NCI-H345 treated with DMSO at 0.1 percent for 48 hours (cell line): ENCODE measurements around the gene GTF3C6.
"Not testable (repeated sequence)": the region's sequence is repeated elsewhere in the genome, so short reads cannot be mapped to it uniquely, and the experiment has no call there.

ENCODE experiments used
- DNase-seq: peaks from one replicate; lab custom pipeline; 2025; ENCODE audit not compliant: unreplicated experiment; lab: John Stamatoyannopoulos, UW

GTF3C6 gene

GRCh38 chr6:110958329-110959192 lies at the start of gene GTF3C6:
TSS of gene GTF3C6 (plus strand) at chr6:110958706. CDS start at chr6:110958770, 64 bp downstream.
- DNase-seq = peak; percentile 88

- no peak for DNase-seq
These were observed 27.7 kb upstream of the GTF3C6 start for GRCh38 chr6:110930781-110931180.

GRCh38 chr6:110933912-110934311 lies 24.6 kb upstream of the GTF3C6 start:
- DNase-seq = no peak

- DNase-seq = no peak
These were observed 24.1 kb upstream of the GTF3C6 start for GRCh38 chr6:110934381-110934898.

- no peak for DNase-seq
These were observed 23.3 kb upstream of the GTF3C6 start for GRCh38 chr6:110935171-110935570.

GRCh38 chr6:110938171-110938570 lies 20.3 kb upstream of the GTF3C6 start:
- DNase-seq = no peak

- no peak for DNase-seq
These were observed 18.9 kb upstream of the GTF3C6 start for GRCh38 chr6:110939429-110940200.

GRCh38 chr6:110944681-110945151 lies 13.8 kb upstream of the GTF3C6 start:
- DNase-seq = no peak

- DNase-seq = no peak
These were observed 12.0 kb upstream of the GTF3C6 start for GRCh38 chr6:110946498-110946897.

GRCh38 chr6:110949679-110950285 lies 8.7 kb upstream of the GTF3C6 start:
- peak; percentile 14 for DNase-seq

GRCh38 chr6:110950440-110950839 lies 8.1 kb upstream of the GTF3C6 start:
- no peak for DNase-seq

- DNase-seq = no peak
These were observed 7.5 kb upstream of the GTF3C6 start for GRCh38 chr6:110951008-110951407.

- no peak for DNase-seq
These were observed 6.3 kb upstream of the GTF3C6 start for GRCh38 chr6:110951986-110952794.

GRCh38 chr6:110953633-110954303 lies 4.7 kb upstream of the GTF3C6 start:
- no peak for DNase-seq

GRCh38 chr6:110960014-110960390 lies 1.5 kb downstream of the GTF3C6 start:
- no peak for DNase-seq

- not testable (repeated sequence) for DNase-seq
These were observed 4.1 kb downstream of the GTF3C6 start for GRCh38 chr6:110962636-110963035.

GRCh38 chr6:110965629-110966229 lies 7.2 kb downstream of the GTF3C6 start:
- no peak for DNase-seq

- not testable (repeated sequence) for DNase-seq
These were observed 10.2 kb downstream of the GTF3C6 start for GRCh38 chr6:110968661-110969060.

- DNase-seq = no peak
These were observed 13.0 kb downstream of the GTF3C6 start for GRCh38 chr6:110971468-110971867.
